COLO668 (cell line): ENCODE data around the gene TBC1D2.
"Not testable (repeated sequence)": the region's sequence is repeated elsewhere in the genome, so short reads cannot be mapped to it uniquely, and the experiment has no call there.

Experiments
- DNase-seq: peaks from one replicate; lab custom pipeline; 2025; ENCODE audit not compliant: unreplicated experiment; lab: John Stamatoyannopoulos, UW

The TBC1D2 gene

GRCh38 chr9:98255578-98256296 is at the start of gene TBC1D2:
TBC1D2 (minus strand) TSS chr9:98255649; CDS start chr9:98255541, 108 bp downstream.
- peak; percentile 95 for DNase-seq

- no peak for DNase-seq
Observed at GRCh38 chr9:98304381-98304780, 48.9 kb upstream of the TBC1D2 start.

- DNase-seq, result peak; percentile 34
Observed at GRCh38 chr9:98303633-98304125, 48.2 kb upstream of the TBC1D2 start.

GRCh38 chr9:98302938-98303632 is 47.6 kb upstream of the TBC1D2 start:
- no peak for DNase-seq

- DNase-seq, result no peak
Observed at GRCh38 chr9:98302150-98302549, 46.7 kb upstream of the TBC1D2 start.

GRCh38 chr9:98300611-98301010 is 45.2 kb upstream of the TBC1D2 start:
- DNase-seq, result no peak

GRCh38 chr9:98298476-98298875 is 43.0 kb upstream of the TBC1D2 start:
- no peak for DNase-seq

- no peak for DNase-seq
Observed at GRCh38 chr9:98295824-98296223, 40.4 kb upstream of the TBC1D2 start.

GRCh38 chr9:98291820-98292219 is 36.4 kb upstream of the TBC1D2 start:
- no peak for DNase-seq

GRCh38 chr9:98290411-98290810 is 35.0 kb upstream of the TBC1D2 start:
- no peak for DNase-seq

- no peak for DNase-seq
Observed at GRCh38 chr9:98289614-98290201, 34.3 kb upstream of the TBC1D2 start.

- no peak for DNase-seq
Observed at GRCh38 chr9:98288881-98289280, 33.4 kb upstream of the TBC1D2 start.

- no peak for DNase-seq
Observed at GRCh38 chr9:98287384-98287783, 31.9 kb upstream of the TBC1D2 start.

GRCh38 chr9:98285446-98285845 is 30.0 kb upstream of the TBC1D2 start:
- DNase-seq, result no peak

GRCh38 chr9:98284754-98285153 is 29.3 kb upstream of the TBC1D2 start:
- DNase-seq, result no peak

- DNase-seq, result not testable (repeated sequence)
Observed at GRCh38 chr9:98283143-98283542, 27.7 kb upstream of the TBC1D2 start.

- DNase-seq, result no peak
Observed at GRCh38 chr9:98281281-98281680, 25.8 kb upstream of the TBC1D2 start.

- peak; percentile 57 for DNase-seq
Observed at GRCh38 chr9:98280574-98280973, 25.1 kb upstream of the TBC1D2 start.

- no peak for DNase-seq
Observed at GRCh38 chr9:98280162-98280561, 24.7 kb upstream of the TBC1D2 start.

- no peak for DNase-seq
Observed at GRCh38 chr9:98276907-98277469, 21.5 kb upstream of the TBC1D2 start.

GRCh38 chr9:98275159-98275558 is 19.7 kb upstream of the TBC1D2 start:
- DNase-seq, result no peak

- no peak for DNase-seq
Observed at GRCh38 chr9:98272083-98272482, 16.6 kb upstream of the TBC1D2 start.
